ENCODE results near the gene FNDC3B. TPM values are rescaled to one million over a fixed set of nuclear protein-coding genes. Genes with fewer than 3 reads are reported as not detected.

Gene FNDC3B
- total and polyA plus RNA-seq, 9 of the 15 experiments (the other 6 are each of a cell fraction or from before 2014, with no cell fraction given), result 7.0 to 35.8 (median 16.2) TPM

DNA sequence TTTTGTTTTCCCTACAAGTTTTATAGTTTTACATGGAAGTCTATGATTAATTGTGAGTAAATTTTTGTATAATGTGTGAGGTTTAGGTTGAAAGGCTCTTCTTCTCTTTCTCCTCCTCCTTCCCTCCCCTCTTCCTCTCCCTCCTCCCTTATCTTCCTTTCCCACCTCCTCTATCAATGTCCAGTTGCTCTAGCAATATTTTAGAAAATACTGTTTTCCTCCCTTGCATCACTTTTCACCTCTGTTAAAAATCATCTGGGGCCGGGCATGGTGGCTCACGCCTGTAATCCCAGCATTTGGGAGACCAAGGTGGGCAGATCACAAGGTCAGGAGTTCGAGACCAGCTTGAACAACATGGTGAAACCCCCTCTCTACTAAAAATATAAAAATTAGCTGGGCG lies 119.4 kb downstream of the FNDC3B start:
- Histone ChIP-seq H3K4me1 (replicated peaks in 1 of 2; ENCODE audit: control insufficient read depth in 2 of 2, insufficient read depth in 2 of 2, low read length in 2 of 2) (peaks cover 7 to 14% of the 10 kb centered on the region in 2 experiments; a peak in 3 of 5 replicates), H3K4me3 (no peak overlapping the region), H3K9me1 (ENCODE audit: control insufficient read depth, insufficient read depth, low read length) (no peaks in the 10 kb centered on the region), H3K27me3 (ENCODE audit: control insufficient read depth in 2 of 2, insufficient read depth in 2 of 2, low read length in 2 of 2) (no peaks in the 10 kb centered on the region), H3K27ac (ENCODE audit: extremely low read depth, low read depth, low read length) (no peak overlapping the region), H2AFZ (ENCODE audit: low read depth, low read length) (no peak overlapping the region), H3K9ac (ENCODE audit: insufficient read depth in 1 of 2, low read depth in 2 of 2, low read length in 2 of 2) (no peak overlapping the region), H3K79me2 (ENCODE audit: control insufficient read depth, insufficient read depth, low read length) (peaks cover 67% of the 10 kb centered on the region), H3K9me3 (replicated peaks; ENCODE audit: control insufficient read depth, insufficient read depth, low read depth, low read length) (no peaks in the 10 kb centered on the region), H4K20me1 (replicated peaks; ENCODE audit: control insufficient read depth, insufficient read depth, low read length) (peaks cover under 1% of the 10 kb centered on the region; the same call in 1 of the 2 replicates), H3K4me2 (ENCODE audit: insufficient read depth, low read length) (no peak overlapping the region), H3K36me3 (ENCODE audit: control insufficient read depth, insufficient read depth, low read length) (peaks cover 3% of the 10 kb centered on the region; the same call in 1 of the 3 replicates)
- intact Hi-C loops (cut with micrococcal nuclease) (no loop called here), in situ Hi-C loops (cut with MboI) (no loop called here)
- POLR2A ChIA-PET, result interaction anchor here (1.4 to 2.0 kb wide), 3 partner anchors 9 to 117 kb away, joined by 3 to 6 read pairs (median 3); no protein-coding TSS in a partner anchor
- no peak for FAIRE-seq
- DNase-seq (ENCODE audit: extremely low read depth in 1 of 4, low spot score in 3 of 4), result peak in 1 of 4 experiments; percentile 31
- ATAC-seq, result peak; percentile 62
- CTCF ChIA-PET (ENCODE audit: low intra/inter-chr PET ratio), result no interaction called here
- 34% methylated on average over 4 of the region's 4 CpGs for WGBS (ENCODE audit: insufficient coverage, low coverage, missing lambda C conversion rate)
- no TSS peak for BruUV-seq (replicated peaks)
- TF ChIP-seq TCF3 (CRISPR knock-in tag; IDR thresholded peaks at IDR 0.05) (peak; percentile 55), BRD9 (IDR thresholded peaks at IDR 0.05; ENCODE audit: low read depth, partially characterized antibody) (peak; percentile 34), SMARCC2 (IDR thresholded peaks at IDR 0.05; ENCODE audit: low read depth) (no peak), ZKSCAN1 (IDR thresholded peaks at IDR 0.05; ENCODE audit: low read depth, low read length) (no peak), ZNF282 (CRISPR knock-in tag; IDR thresholded peaks at IDR 0.05) (no peak), TARDBP (IDR thresholded peaks at IDR 0.05) (no peak), MTA2 (IDR thresholded peaks at IDR 0.05; ENCODE audit: low read depth) (peak; percentile 40; the same call in 1 of the 2 replicates), CSDE1 (IDR thresholded peaks at IDR 0.05) (no peak), LARP7 (IDR thresholded peaks at IDR 0.05) (no peak), MEIS2 (IDR thresholded peaks at IDR 0.05; ENCODE audit: partially characterized antibody) (peak; percentile 46), PML (IDR thresholded peaks at IDR 0.05; ENCODE audit: low read length) (no peak), TRIM24 (IDR thresholded peaks at IDR 0.05) (peak in 1 of 2 experiments; percentile 78; a peak in 3 of 4 replicates), ZNF384 (IDR thresholded peaks at IDR 0.05; ENCODE audit: low read depth, low read length) (no peak), EP400 (IDR thresholded peaks at IDR 0.05) (peak; percentile 52), ARID1B (IDR thresholded peaks at IDR 0.05) (peak; percentile 86), ZNF175 (CRISPR knock-in tag; IDR thresholded peaks at IDR 0.05; ENCODE audit: low read depth) (no peak), ARNT (IDR thresholded peaks at IDR 0.05) (0 out of 4 replicates have a peak, but pooled peaks of 1 of the 2 experiments have one; percentile 53), SRSF9 (IDR thresholded peaks at IDR 0.05; ENCODE audit: borderline replicate concordance, low read depth, low read length) (no peak), ZNF239 (CRISPR knock-in tag; IDR thresholded peaks at IDR 0.05) (no peak)
- TF ChIP-seq, protein P1, sequence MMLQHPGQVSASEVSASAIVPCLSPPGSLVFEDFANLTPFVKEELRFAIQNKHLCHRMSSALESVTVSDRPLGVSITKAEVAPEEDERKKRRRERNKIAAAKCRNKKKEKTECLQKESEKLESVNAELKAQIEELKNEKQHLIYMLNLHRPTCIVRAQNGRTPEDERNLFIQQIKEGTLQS (IDR thresholded peaks at IDR 0.05), result peak; percentile 73; the same call in 1 of the 2 replicates
- TF ChIP-seq, protein P1 (CRISPR knock-in tag; conservative IDR thresholded peaks at IDR 0.05), result no peak
- TF ChIP-seq, protein P2, sequence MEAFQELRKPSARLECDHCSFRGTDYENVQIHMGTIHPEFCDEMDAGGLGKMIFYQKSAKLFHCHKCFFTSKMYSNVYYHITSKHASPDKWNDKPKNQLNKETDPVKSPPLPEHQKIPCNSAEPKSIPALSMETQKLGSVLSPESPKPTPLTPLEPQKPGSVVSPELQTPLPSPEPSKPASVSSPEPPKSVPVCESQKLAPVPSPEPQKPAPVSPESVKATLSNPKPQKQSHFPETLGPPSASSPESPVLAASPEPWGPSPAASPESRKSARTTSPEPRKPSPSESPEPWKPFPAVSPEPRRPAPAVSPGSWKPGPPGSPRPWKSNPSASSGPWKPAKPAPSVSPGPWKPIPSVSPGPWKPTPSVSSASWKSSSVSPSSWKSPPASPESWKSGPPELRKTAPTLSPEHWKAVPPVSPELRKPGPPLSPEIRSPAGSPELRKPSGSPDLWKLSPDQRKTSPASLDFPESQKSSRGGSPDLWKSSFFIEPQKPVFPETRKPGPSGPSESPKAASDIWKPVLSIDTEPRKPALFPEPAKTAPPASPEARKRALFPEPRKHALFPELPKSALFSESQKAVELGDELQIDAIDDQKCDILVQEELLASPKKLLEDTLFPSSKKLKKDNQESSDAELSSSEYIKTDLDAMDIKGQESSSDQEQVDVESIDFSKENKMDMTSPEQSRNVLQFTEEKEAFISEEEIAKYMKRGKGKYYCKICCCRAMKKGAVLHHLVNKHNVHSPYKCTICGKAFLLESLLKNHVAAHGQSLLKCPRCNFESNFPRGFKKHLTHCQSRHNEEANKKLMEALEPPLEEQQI (IDR thresholded peaks at IDR 0.05), result no peak
- TF ChIP-seq, protein P3, sequence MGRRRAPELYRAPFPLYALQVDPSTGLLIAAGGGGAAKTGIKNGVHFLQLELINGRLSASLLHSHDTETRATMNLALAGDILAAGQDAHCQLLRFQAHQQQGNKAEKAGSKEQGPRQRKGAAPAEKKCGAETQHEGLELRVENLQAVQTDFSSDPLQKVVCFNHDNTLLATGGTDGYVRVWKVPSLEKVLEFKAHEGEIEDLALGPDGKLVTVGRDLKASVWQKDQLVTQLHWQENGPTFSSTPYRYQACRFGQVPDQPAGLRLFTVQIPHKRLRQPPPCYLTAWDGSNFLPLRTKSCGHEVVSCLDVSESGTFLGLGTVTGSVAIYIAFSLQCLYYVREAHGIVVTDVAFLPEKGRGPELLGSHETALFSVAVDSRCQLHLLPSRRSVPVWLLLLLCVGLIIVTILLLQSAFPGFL (CRISPR knock-in tag; IDR thresholded peaks at IDR 0.05), result no peak
